A673 (cell line): ENCODE data around the gene FCN2. TPM values are rescaled to one million over a fixed set of nuclear protein-coding genes. Genes with fewer than 3 reads are reported as not detected.

Source experiments
- BruUV-seq: library from RNA; stranded (reverse); fragments of 400-500 nt; replicated peaks from 2 replicates; lab custom pipeline; 2021; lab: Mats Ljungman, UMichigan
- CTCF ChIA-PET: fragments of 300-600 bp; sonication (Branson Sonifier 250); formaldehyde crosslinking; loops from one replicate; lab custom pipeline; 2022; ENCODE audit warnings: antibody characterized with exemption; lab: Charles Lee
- POLR2A ChIA-PET: fragments of 300-600 bp; sonication (Branson Sonifier 250); formaldehyde crosslinking; loops from one replicate; lab custom pipeline; 2022; ENCODE audit warnings: antibody characterized with exemption; ENCODE audit not compliant: low non-redundant PET; lab: Charles Lee
- DNase-seq: peaks from one replicate; pipeline ENCODE4 v3.0.0-alpha.2; 2015; ENCODE audit warnings: low spot score
- H3K27ac ChIP-seq: fragments of 200-600 bp; sonication (generic); 2 replicates; pipeline ENCODE4 v1.5.1; 2016; ENCODE audit warnings: mixed run types, low read depth, mild to moderate bottlenecking, mixed read lengths, antibody characterized with exemption, low read length; ENCODE audit not compliant: poor library complexity, severe bottlenecking
- H3K27me3 ChIP-seq: fragments of 200-600 bp; sonication (generic); replicated peaks from 2 replicates; pipeline ENCODE4 v1.6.1; 2017; ENCODE audit warnings: mixed run types, low read depth, mild to moderate bottlenecking, mixed read lengths, antibody characterized with exemption, low read length; ENCODE audit not compliant: insufficient read depth, poor library complexity
- H3K36me3 ChIP-seq: fragments of 200-600 bp; sonication (generic); 2 replicates; pipeline ENCODE4 v1.6.1; 2016; ENCODE audit warnings: mixed run types, mild to moderate bottlenecking, mixed read lengths, antibody characterized with exemption, low read length; ENCODE audit not compliant: insufficient read depth, poor library complexity, severe bottlenecking
- H3K4me1 ChIP-seq: fragments of 200-600 bp; sonication (generic); 2 replicates; pipeline ENCODE4 v1.6.1; 2017; ENCODE audit warnings: mixed run types, mild to moderate bottlenecking, mixed read lengths, antibody characterized with exemption, low read length; ENCODE audit not compliant: insufficient read depth, poor library complexity, severe bottlenecking
- H3K4me3 ChIP-seq: fragments of 200-600 bp; sonication (generic); 2 replicates; pipeline ENCODE4 v1.5.1; 2016; ENCODE audit warnings: low read depth, mixed run types, mild to moderate bottlenecking, mixed read lengths, low read length; ENCODE audit not compliant: poor library complexity, severe bottlenecking
- H3K9me3 ChIP-seq: fragments of 200-600 bp; sonication (generic); 2 replicates; pipeline ENCODE4 v1.6.1; 2016; ENCODE audit warnings: mixed run types, low read depth, mild to moderate bottlenecking, mixed read lengths, antibody characterized with exemption, low read length; ENCODE audit not compliant: poor library complexity, severe bottlenecking
- CTCF ChIP-seq: fragments of 300-800, 200-600 bp; sonication (generic); conservative IDR thresholded peaks from 2 replicates; pipeline ENCODE4 v1.5.1; 2017; ENCODE audit warnings: low read depth, mild to moderate bottlenecking, antibody characterized with exemption, low read length, moderate library complexity, mixed read lengths
- EZH2 ChIP-seq: fragments of 200-600 bp; sonication (generic); IDR thresholded peaks from 2 replicates; pipeline ENCODE4 v1.6.1; 2017; ENCODE audit warnings: borderline replicate concordance, low read depth, mild to moderate bottlenecking, mixed read lengths, antibody characterized with exemption, low read length; ENCODE audit not compliant: poor library complexity, severe bottlenecking
- intact Hi-C: fragments of 100-400 bp; cut with micrococcal nuclease; formaldehyde crosslinking; loops from one replicate; pipeline ENCODE4 v1.10.0; 2022; ENCODE audit not compliant: unreplicated experiment
- total RNA-seq: library from RNA; stranded (reverse); gene quantifications from 2 replicates; pipeline ENCODE4 v1.2.3, GENCODE V29; 2021

FCN2 gene
- total RNA-seq, 1 experiment from 2014 or later, result not detected

- BruUV-seq, result no TSS peak
- TF ChIP-seq CTCF (no peak), EZH2 (no peak)
- CTCF ChIA-PET, result interaction anchor here (0.6 kb wide), 1 partner anchor 901 kb away, joined by 6 read pairs; no protein-coding TSS in a partner anchor
- DNase-seq, result no peak
- no peaks in the 10 kb centered on the region for H3K27me3 ChIP-seq
- H3K4me1 ChIP-seq, result no peaks in the 10 kb centered on the region
- peaks cover 11% of the 10 kb centered on the region for H3K9me3 ChIP-seq
- H3K4me3 ChIP-seq, result no peak overlapping the region
- no peak overlapping the region for H3K27ac ChIP-seq
- POLR2A ChIA-PET, result no interaction called here
- H3K36me3 ChIP-seq, result no peaks in the 10 kb centered on the region
- intact Hi-C loops, result no loop called here
Measured at GRCh38 chr9:134918646-134919045, 38.0 kb downstream of the FCN2 start.

GRCh38 chr9:134919303-134919702 lies 38.7 kb downstream of the FCN2 start:
- Histone ChIP-seq H3K27me3 (no peaks in the 10 kb centered on the region), H3K36me3 (no peaks in the 10 kb centered on the region), H3K4me1 (no peaks in the 10 kb centered on the region), H3K4me3 (no peak overlapping the region), H3K27ac (no peak overlapping the region), H3K9me3 (peaks cover 11% of the 10 kb centered on the region)
- intact Hi-C loops, result no loop called here
- DNase-seq, result no peak
- ChIA-PET POLR2A (no interaction called here), CTCF (interaction anchor here (0.6 kb wide), 1 partner anchor 900 kb away, joined by 6 read pairs; no protein-coding TSS in a partner anchor)
- no TSS peak for BruUV-seq
- TF ChIP-seq CTCF, result no peak
- no peak for TF ChIP-seq EZH2

GRCh38 chr9:134922066-134922931 lies 41.7 kb downstream of the FCN2 start:
- no peaks in the 10 kb centered on the region for H3K36me3 ChIP-seq
- BruUV-seq, result no TSS peak
- no peak overlapping the region for H3K27ac ChIP-seq
- intact Hi-C loops, result no loop called here
- no peaks in the 10 kb centered on the region for H3K4me1 ChIP-seq
- ChIA-PET POLR2A (no interaction called here), CTCF (no interaction called here)
- no peak overlapping the region for H3K4me3 ChIP-seq
- peaks cover 11% of the 10 kb centered on the region for H3K9me3 ChIP-seq
- TF ChIP-seq EZH2 (no peak), CTCF (no peak)
- no peak for DNase-seq
- H3K27me3 ChIP-seq, result no peaks in the 10 kb centered on the region
